HCT116 (cell line): ENCODE measurements around the gene OR10AD1. TPM values are rescaled to one million over a fixed set of nuclear protein-coding genes. Genes with fewer than 3 reads are reported as not detected.

Source experiments
- ATAC-seq: fragments of 200-7000 bp; cut with Tn5 transposase; 2 replicates; pipeline ENCODE4 v1.9.1; 2020; ENCODE audit warnings: mild to moderate bottlenecking, moderate library complexity
- BruUV-seq: library from RNA; stranded (reverse); fragments of 400-500 nt; replicated peaks from 2 replicates; lab custom pipeline; 2021; lab: Mats Ljungman, UMichigan
- CTCF ChIA-PET: fragments of 300-600 bp; sonication (Branson Sonifier 250); formaldehyde crosslinking; loops from one replicate; lab custom pipeline; 2021; ENCODE audit warnings: antibody characterized with exemption; lab: Charles Lee
- POLR2A ChIA-PET: fragments of 300-600, 350-600 bp; sonication (Branson Sonifier 250); formaldehyde crosslinking; loops from one replicate; lab custom pipeline; 2021; ENCODE audit warnings: antibody characterized with exemption; lab: Charles Lee
- RAD21 ChIA-PET, 2 experiments: fragments of 300-600 bp; sonication (Branson Sonifier 250); formaldehyde crosslinking; loops; one replicate each; lab custom pipeline; 2023; ENCODE audit warnings: low total read pairs in 2 of 2; ENCODE audit not compliant: uncharacterized antibody in 2 of 2, unreplicated experiment in 2 of 2, low non-redundant PET in 1 of 2; lab: Charles Lee
- DNase-seq: peaks from one replicate; pipeline ENCODE4 v3.0.0-alpha.2; 2010; ENCODE audit warnings: low read depth, low spot score
- H2AFZ ChIP-seq: fragments of 200-600 bp; shearing (Covaris generic), sonication (generic); 2 replicates; pipeline ENCODE4 v1.6.1; 2017; ENCODE audit warnings: low read depth, mixed run types, mixed read lengths, antibody characterized with exemption, low read length; ENCODE audit not compliant: poor library complexity, severe bottlenecking
- H3K27ac ChIP-seq: 2 replicates; pipeline ENCODE4 v1.5.1; 2012; ENCODE audit warnings: low read depth, low read length
- H3K27me3 ChIP-seq: fragments of 200-600 bp; sonication (generic); 2 replicates; pipeline ENCODE4 v1.6.1; 2016; ENCODE audit warnings: mixed run types, low read length, mixed read lengths; ENCODE audit not compliant: insufficient read depth
- H3K36me3 ChIP-seq, 2 experiments: fragments of 200-500 bp in 1 of 2; fragments of 200-600 bp in 1 of 2; sonication (Bioruptor generic) in 1 of 2; sonication (generic) in 1 of 2; 2 replicates each; pipeline versions ENCODE4 v1.5.1 to v1.6.1; 2014 to 2016; ENCODE audit warnings: low read length in 2 of 2, inconsistent platforms in 1 of 2, mixed read lengths in 1 of 2, mixed run types in 1 of 2; ENCODE audit not compliant: insufficient read depth in 2 of 2, control insufficient read depth in 1 of 2
- H3K4me1 ChIP-seq, 2 experiments: fragments of 200-600 bp in 1 of 2; sonication (generic) in 1 of 2; 2 replicates each; pipeline versions ENCODE4 v1.5.1 to v1.6.1; 2012 to 2017; ENCODE audit warnings: low read length in 2 of 2, inconsistent platforms in 1 of 2, mild to moderate bottlenecking in 1 of 2, mixed read lengths in 1 of 2, mixed run types in 1 of 2, moderate library complexity in 1 of 2; ENCODE audit not compliant: insufficient read depth in 2 of 2, control insufficient read depth in 1 of 2
- H3K4me2 ChIP-seq: fragments of 200-600 bp; sonication (generic); 2 replicates; pipeline ENCODE4 v1.6.1; 2017; ENCODE audit warnings: mixed run types, low read length, mixed read lengths
- H3K4me3 ChIP-seq, 2 experiments: fragments of 200-600 bp in 1 of 2; sonication (generic) in 1 of 2; replicated peaks in 1 of 2; 2 replicates each; pipeline ENCODE4 v1.5.1; 2011 to 2016; ENCODE audit warnings: low read length in 2 of 2, control low read depth in 1 of 2, low read depth in 1 of 2, mild to moderate bottlenecking in 1 of 2, mixed read lengths in 1 of 2, mixed run types in 1 of 2
- H3K79me2 ChIP-seq: fragments of 200-600 bp; sonication (generic); 2 replicates; pipeline ENCODE4 v1.6.1; 2017; ENCODE audit warnings: mild to moderate bottlenecking, mixed run types, low read length, moderate library complexity, mixed read lengths; ENCODE audit not compliant: insufficient read depth
- H3K9ac ChIP-seq: fragments of 200-600 bp; sonication (generic); 2 replicates; pipeline ENCODE4 v1.6.1; 2016; ENCODE audit warnings: low read length, mixed read lengths
- H3K9me2 ChIP-seq: fragments of 200-600 bp; sonication (generic), shearing (Covaris generic); 2 replicates; pipeline ENCODE4 v1.6.1; 2017; ENCODE audit warnings: mixed run types, mild to moderate bottlenecking, moderate library complexity; ENCODE audit not compliant: insufficient read depth
- H3K9me3 ChIP-seq, 2 experiments: fragments of 200-500 bp in 1 of 2; fragments of 200-600 bp in 1 of 2; sonication (Bioruptor generic) in 1 of 2; sonication (generic) in 1 of 2; 2 replicates each; pipeline ENCODE4 v1.6.1; 2014 to 2017; ENCODE audit warnings: low read length in 2 of 2, mixed read lengths in 2 of 2, inconsistent platforms in 1 of 2, low read depth in 1 of 2, mild to moderate bottlenecking in 1 of 2, mixed run types in 1 of 2, moderate library complexity in 1 of 2; ENCODE audit not compliant: control insufficient read depth in 1 of 2, insufficient read depth in 1 of 2
- H4K20me1 ChIP-seq: fragments of 200-600 bp; sonication (generic), shearing (Covaris generic); 2 replicates; pipeline ENCODE4 v1.6.1; 2017; ENCODE audit warnings: mixed run types, mild to moderate bottlenecking, moderate library complexity; ENCODE audit not compliant: insufficient read depth
- CBX3 ChIP-seq: IDR thresholded peaks from 2 replicates; pipeline ENCODE4 v1.6.1; 2012; ENCODE audit warnings: low read depth
- CEBPB ChIP-seq: IDR thresholded peaks from 2 replicates; pipeline ENCODE4 v1.6.1; 2012; ENCODE audit warnings: low read depth
- CTCF ChIP-seq, 3 experiments: fragments of 200-600 bp in 1 of 3; sonication (generic) in 1 of 3; IDR thresholded peaks in 2 of 3; conservative IDR thresholded peaks in 1 of 3; 2 replicates each; pipeline ENCODE4 v1.5.1; 2012 to 2017; ENCODE audit warnings: low read depth in 2 of 3, low read length in 2 of 3, antibody characterized with exemption in 1 of 3, borderline replicate concordance in 1 of 3, control low read depth in 1 of 3, mild to moderate bottlenecking in 1 of 3, mixed read lengths in 1 of 3, mixed run types in 1 of 3, moderate library complexity in 1 of 3; ENCODE audit not compliant: insufficient read depth in 1 of 3
- EGR1 ChIP-seq: IDR thresholded peaks from 2 replicates; pipeline ENCODE4 v1.6.1; 2012; ENCODE audit warnings: low read depth
- ELF1 ChIP-seq: IDR thresholded peaks from 2 replicates; pipeline ENCODE4 v1.6.1; 2012; ENCODE audit warnings: low read depth, borderline replicate concordance
- EZH2 ChIP-seq: fragments of 200-600 bp; sonication (generic); IDR thresholded peaks from 2 replicates; pipeline ENCODE4 v1.6.1; 2017; ENCODE audit warnings: antibody characterized with exemption, mixed run types
- EZH2phosphoT487 ChIP-seq: fragments of 200-600 bp; IDR thresholded peaks from 2 replicates; pipeline ENCODE4 v1.6.1; 2018; ENCODE audit warnings: antibody characterized with exemption, borderline replicate concordance
- JUND ChIP-seq: IDR thresholded peaks from 2 replicates; pipeline ENCODE4 v1.6.1; 2012
- MAX ChIP-seq: IDR thresholded peaks from 2 replicates; pipeline ENCODE4 v1.6.1; 2012
- POLR2A ChIP-seq: IDR thresholded peaks from 2 replicates; pipeline ENCODE4 v1.7.0; 2011; ENCODE audit warnings: borderline replicate concordance; ENCODE audit not compliant: insufficient read depth, insufficient read length; ENCODE audit errors: extremely low read depth
- RAD21 ChIP-seq: IDR thresholded peaks from 2 replicates; pipeline ENCODE4 v1.6.1; 2012; ENCODE audit warnings: low read depth, mild to moderate bottlenecking
- REST ChIP-seq: IDR thresholded peaks from 2 replicates; pipeline ENCODE4 v1.6.1; 2012; ENCODE audit warnings: low read depth
- SIN3A ChIP-seq: IDR thresholded peaks from 2 replicates; pipeline ENCODE4 v1.6.1; 2012; ENCODE audit warnings: low read depth
- SP1 ChIP-seq: IDR thresholded peaks from 2 replicates; pipeline ENCODE4 v1.6.1; 2012; ENCODE audit warnings: low read depth
- SRF ChIP-seq: IDR thresholded peaks from 2 replicates; pipeline ENCODE4 v1.6.1; 2012; ENCODE audit warnings: low read depth
- TCF7L2 ChIP-seq: IDR thresholded peaks from 2 replicates; pipeline ENCODE4 v1.7.0; 2011; ENCODE audit warnings: borderline replicate concordance, inconsistent platforms; ENCODE audit not compliant: insufficient read depth, insufficient read length; ENCODE audit errors: extremely low read depth
- YY1 ChIP-seq: IDR thresholded peaks from 2 replicates; pipeline ENCODE4 v1.6.1; 2011; ENCODE audit warnings: low read length, low read depth, moderate library complexity, mild to moderate bottlenecking; ENCODE audit not compliant: insufficient replicate concordance; ENCODE audit errors: extremely low read depth
- ZBTB33 ChIP-seq: IDR thresholded peaks from 2 replicates; pipeline ENCODE4 v1.6.1; 2011; ENCODE audit warnings: mild to moderate bottlenecking, low read length, moderate library complexity; ENCODE audit not compliant: insufficient replicate concordance; ENCODE audit errors: extremely low read depth
- ZNF274 ChIP-seq: fragments of 200-500 bp; sonication (Bioruptor generic); IDR thresholded peaks from 2 replicates; pipeline ENCODE4 v1.6.1; 2014; ENCODE audit warnings: mild to moderate bottlenecking, low read depth, low read length, inconsistent platforms
- intact Hi-C: fragments of 100-400 bp; cut with micrococcal nuclease; formaldehyde crosslinking; loops from 2 replicates; pipeline ENCODE4 v1.10.0; 2022
- total RNA-seq: library from RNA; stranded (reverse); gene quantifications from one replicate; pipeline ENCODE4 v1.2.1, GENCODE V29; 2021; ENCODE audit not compliant: unreplicated experiment

Gene OR10AD1
- total RNA-seq, 1 experiment from 2014 or later, result not detected

GRCh38 chr12:48180857-48181495 lies 22.1 kb downstream of the OR10AD1 start:
- Histone ChIP-seq H3K27ac (no peak overlapping the region), H3K79me2 (no peaks in the 10 kb centered on the region), H2AFZ (no peak overlapping the region), H3K4me3 (no peak overlapping the region), H3K27me3 (peaks cover 20% of the 10 kb centered on the region; the same call in 1 of the 2 replicates), H3K4me2 (no peak overlapping the region), H3K36me3 (no peaks in the 10 kb centered on the region), H3K9ac (no peak overlapping the region), H3K9me2 (no peaks in the 10 kb centered on the region), H3K4me1 (peaks cover 5 to 23% of the 10 kb centered on the region in 2 experiments; a peak in 3 of 4 replicates), H4K20me1 (no peaks in the 10 kb centered on the region), H3K9me3 (no peaks in the 10 kb centered on the region)
- ChIA-PET RAD21 (no interaction called here), POLR2A (no interaction called here), CTCF (no interaction called here)
- no peak for DNase-seq
- no peak for ATAC-seq
- intact Hi-C loops, result no loop called here
- BruUV-seq, result no TSS peak
- TF ChIP-seq SRF (no peak), EZH2phosphoT487 (no peak), MAX (no peak), EZH2 (no peak), CTCF (IDR thresholded peaks at IDR 0.05 in 2 of 3, conservative IDR thresholded peaks at IDR 0.05 in 1 of 3; ENCODE audit: borderline replicate concordance in 1 of 3, insufficient read depth in 1 of 3, low read depth in 2 of 3, low read length in 2 of 3) (no peak), REST (no peak), POLR2A (no peak), ZBTB33 (no peak), TCF7L2 (no peak), CEBPB (no peak), ZNF274 (no peak), ELF1 (no peak), SP1 (no peak), CBX3 (no peak), JUND (no peak), EGR1 (no peak), SIN3A (no peak), YY1 (no peak), RAD21 (no peak)
